22Rv1 (cell line): Measurements from ENCODE around the gene CELF2.

Source experiments
- H3K27ac ChIP-seq: fragments of 450-650 bp; 2 replicates; pipeline ENCODE4 v1.5.1; 2017
- CTCF ChIP-seq: fragments of 450-650 bp; IDR thresholded peaks from 2 replicates; pipeline ENCODE4 v1.5.1; 2017; ENCODE audit warnings: mild to moderate bottlenecking
- ZFX ChIP-seq: fragments of 450-650 bp; IDR thresholded peaks from 2 replicates; pipeline ENCODE4 v1.6.1; 2017; ENCODE audit warnings: antibody characterized with exemption, borderline replicate concordance

Gene CELF2

DNA sequence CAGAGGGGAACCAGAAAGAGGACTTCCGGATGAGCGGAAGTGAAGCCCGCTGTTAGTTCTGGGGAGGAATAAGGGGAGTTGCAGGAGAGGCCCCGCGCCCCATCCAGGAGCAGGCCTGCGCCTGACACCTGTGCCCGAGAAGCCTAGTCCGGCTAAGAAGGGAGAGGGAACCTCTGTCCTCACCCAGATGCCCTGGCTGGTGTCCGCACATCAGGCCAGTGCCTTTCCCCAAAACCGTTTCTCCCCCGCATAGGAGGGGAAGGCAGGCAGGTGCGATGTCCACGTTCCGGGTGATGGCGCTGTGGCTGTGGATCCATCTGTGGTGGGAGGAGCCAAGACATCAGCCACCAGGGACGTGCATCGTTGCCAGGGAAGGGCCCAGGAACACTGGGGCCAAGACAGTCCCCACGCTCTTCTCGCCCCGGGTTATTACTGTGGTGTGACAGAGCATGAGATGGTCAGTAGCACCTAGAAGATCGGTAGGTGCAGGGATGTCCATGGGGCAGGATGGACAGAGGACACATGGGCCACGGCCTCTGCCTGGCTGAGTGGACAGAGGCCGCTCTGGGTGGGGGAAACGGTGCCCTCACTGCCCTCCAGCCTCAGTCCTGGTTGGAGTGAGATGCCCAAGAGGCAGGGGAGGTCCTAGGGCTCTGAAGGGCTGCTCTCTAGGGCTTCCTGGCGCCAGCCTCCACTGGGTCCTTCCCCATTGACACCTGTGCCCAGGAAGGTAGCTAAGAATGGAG lies 262.7 kb downstream of the CELF2 start:
- H3K27ac ChIP-seq, result no peak overlapping the region
- TF ChIP-seq CTCF (no peak), ZFX (no peak)

DNA sequence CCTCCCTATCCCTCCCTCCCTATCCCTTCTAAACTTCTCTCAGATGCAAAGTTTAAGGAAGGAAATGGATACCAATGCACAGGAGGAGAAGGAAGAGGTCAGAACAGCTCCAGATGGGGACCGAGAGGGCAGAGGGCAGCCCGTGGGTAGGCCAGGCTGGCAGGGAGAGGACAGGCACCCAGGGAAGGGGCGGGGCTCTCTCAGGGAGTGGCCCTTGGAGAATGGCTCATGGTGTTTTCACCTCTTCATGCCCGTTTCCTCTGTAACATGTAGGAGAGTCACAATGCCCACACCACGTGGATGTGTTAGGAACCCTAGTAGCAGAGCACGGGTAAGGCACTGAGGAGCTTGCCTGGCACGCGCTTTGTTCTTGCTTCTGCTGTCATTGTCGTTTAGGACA lies 264.5 kb downstream of the CELF2 start:
- no peak overlapping the region for H3K27ac ChIP-seq
- no peak for TF ChIP-seq ZFX
- TF ChIP-seq CTCF, result no peak

GRCh38 chr10:11282661-11283060 lies 265.0 kb downstream of the CELF2 start:
- H3K27ac ChIP-seq, result no peak overlapping the region

GRCh38 chr10:11284291-11285085 lies 266.8 kb downstream of the CELF2 start:
- TF ChIP-seq ZFX (no peak), CTCF (no peak)
- H3K27ac ChIP-seq, result no peak overlapping the region

More at GRCh38 chr10:11282661-11283060, 265.0 kb downstream of the CELF2 start:
- TF ChIP-seq CTCF, result no peak
- TF ChIP-seq ZFX, result no peak

- H3K27ac ChIP-seq, result no peak overlapping the region
- no peak for TF ChIP-seq ZFX
- peak; percentile 6; the same call in 1 of the 2 replicates for TF ChIP-seq CTCF
These were observed 267.5 kb downstream of the CELF2 start for GRCh38 chr10:11285171-11285570.

DNA sequence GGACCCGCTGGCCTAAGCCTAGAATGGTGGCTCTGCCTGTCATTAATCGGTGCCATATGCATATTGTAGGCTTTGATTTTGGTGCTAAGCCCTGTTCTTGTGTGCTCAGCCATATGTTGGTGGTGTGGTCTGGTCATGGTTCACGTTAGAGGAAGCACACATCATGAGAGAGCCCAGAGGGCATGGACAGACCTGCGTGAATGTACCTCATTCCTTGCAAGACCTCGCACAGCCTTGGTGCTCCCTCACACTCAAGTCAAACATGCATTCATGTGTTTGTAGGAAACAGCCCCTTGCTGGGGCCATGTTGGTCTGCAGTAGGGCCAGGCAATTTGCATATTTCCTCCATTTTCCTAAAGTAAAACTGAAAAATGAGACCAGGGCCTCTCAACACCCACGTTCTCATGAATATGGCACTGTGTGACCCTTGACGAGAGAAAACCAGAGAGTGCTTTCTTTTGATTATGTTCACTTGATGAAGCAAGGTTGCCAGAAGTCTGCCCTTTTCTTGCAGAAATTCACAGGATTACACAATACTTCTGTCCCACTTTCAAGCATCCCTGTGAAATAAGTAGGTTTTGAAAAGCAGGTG lies 268.7 kb downstream of the CELF2 start:
- no peak for TF ChIP-seq ZFX
- TF ChIP-seq CTCF, result no peak
- no peak overlapping the region for H3K27ac ChIP-seq
